HL-60 (cell line): ENCODE results near the gene IQCF2.

Experiments
- DNase-seq, 2 experiments: peaks; one replicate each; pipeline ENCODE4 v3.0.0-alpha.2; 2010 to 2020; ENCODE audit warnings: low read depth in 1 of 2, low spot score in 1 of 2
- H3K27ac ChIP-seq: fragments of 250-450 bp; sonication (Bioruptor Pico); replicated peaks from 2 replicates; pipeline ENCODE4 v1.5.1; 2020; ENCODE audit warnings: mild to moderate bottlenecking, moderate library complexity
- H3K27me3 ChIP-seq: fragments of 250-450 bp; sonication (Bioruptor Pico); 2 replicates; pipeline ENCODE4 v1.5.1; 2021; ENCODE audit warnings: mild to moderate bottlenecking, moderate library complexity; ENCODE audit not compliant: insufficient read depth, poor library complexity, severe bottlenecking
- H3K4me3 ChIP-seq: replicated peaks from 2 replicates; pipeline ENCODE4 v1.5.1; 2011; ENCODE audit warnings: mild to moderate bottlenecking, control low read depth, low read length; ENCODE audit not compliant: insufficient read depth
- CTCF ChIP-seq: IDR thresholded peaks from one replicate; pipeline ENCODE4 v1.5.1; 2011; ENCODE audit warnings: low read length, control low read depth, inconsistent platforms; ENCODE audit not compliant: insufficient read depth
- GABPA ChIP-seq: IDR thresholded peaks from 2 replicates; pipeline ENCODE4 v1.6.1; 2012; ENCODE audit warnings: low read depth
- POLR2AphosphoS5 ChIP-seq: IDR thresholded peaks from 2 replicates; pipeline ENCODE4 v1.6.1; 2012; ENCODE audit warnings: low read depth
- REST ChIP-seq: IDR thresholded peaks from 2 replicates; pipeline ENCODE4 v1.6.1; 2012; ENCODE audit warnings: low read depth; ENCODE audit not compliant: insufficient replicate concordance
- SPI1 ChIP-seq: IDR thresholded peaks from 2 replicates; pipeline ENCODE4 v1.6.1; 2012; ENCODE audit warnings: low read depth, mild to moderate bottlenecking, borderline replicate concordance

Gene IQCF2

GRCh38 chr3:51874411-51874810 is 13.0 kb downstream of the IQCF2 start:
- Histone ChIP-seq H3K4me3 (no peak overlapping the region), H3K27ac (no peak overlapping the region), H3K27me3 (no peaks in the 10 kb centered on the region)
- DNase-seq, result no peak
- TF ChIP-seq POLR2AphosphoS5 (no peak), CTCF (no peak), GABPA (no peak), REST (no peak), SPI1 (no peak)

GRCh38 chr3:51874889-51875288 is 13.5 kb downstream of the IQCF2 start:
- Histone ChIP-seq H3K4me3 (no peak overlapping the region), H3K27ac (no peak overlapping the region), H3K27me3 (no peaks in the 10 kb centered on the region)
- TF ChIP-seq CTCF, result no peak
- no peak for TF ChIP-seq REST
- TF ChIP-seq GABPA, result no peak
- no peak for TF ChIP-seq POLR2AphosphoS5
- TF ChIP-seq SPI1, result no peak
- DNase-seq, result no peak

GRCh38 chr3:51875501-51875900 is 14.1 kb downstream of the IQCF2 start, which contains the start of gene IQCF5:
Gene IQCF5 (minus strand): TSS chr3:51875601. CDS start chr3:51875531, 70 bp downstream.
- no peak for TF ChIP-seq REST
- TF ChIP-seq POLR2AphosphoS5, result no peak
- no peak for TF ChIP-seq SPI1
- no peak for TF ChIP-seq CTCF
- TF ChIP-seq GABPA, result no peak
- no peak within 1 kb of the TSS for H3K4me3 ChIP-seq
- no peak for DNase-seq

More at GRCh38 chr3:51875501-51875900, 14.1 kb downstream of the IQCF2 start, which contains the start of gene IQCF5:
- Histone ChIP-seq H3K27me3 (no peaks in the 10 kb centered on the region), H3K27ac (no peak within 1 kb of the TSS)
